ENCODE results near the gene BANF1.

Gene BANF1

DNA sequence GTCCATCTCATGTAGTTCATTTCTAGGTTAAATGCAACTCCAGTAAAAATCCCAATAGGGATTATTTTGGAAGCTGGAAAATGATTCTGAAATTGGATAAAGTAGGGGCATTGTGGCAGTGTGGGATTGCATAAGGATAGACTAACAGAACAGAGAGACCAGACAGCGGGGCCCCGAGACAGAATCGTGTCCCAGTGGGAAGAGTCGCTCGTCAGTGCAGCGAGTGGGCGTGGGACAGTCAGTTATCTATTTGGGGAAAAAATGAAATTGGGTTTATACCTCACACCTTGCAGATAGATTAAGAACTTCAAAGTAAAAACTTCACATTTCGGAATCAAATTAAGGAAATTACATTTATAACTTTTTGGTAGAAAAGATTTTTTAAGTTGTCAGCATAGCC, 30.2 kb upstream of the BANF1 start:
- Histone ChIP-seq H3K27ac (ENCODE audit: low read depth, low read length) (no peak overlapping the region), H3K79me2 (ENCODE audit: control insufficient read depth, low read length) (no peaks in the 10 kb centered on the region), H3K36me3 (ENCODE audit: control insufficient read depth, low read length) (peaks cover 48% of the 10 kb centered on the region), H3K4me3 (ENCODE audit: low read length) (no peak overlapping the region), H3K9me3 (ENCODE audit: control insufficient read depth, insufficient read depth, low read length) (no peaks in the 10 kb centered on the region), H3K9me2 (replicated peaks; ENCODE audit: control insufficient read depth, low read length) (no peaks in the 10 kb centered on the region), H3K4me1 (ENCODE audit: control insufficient read depth, low read length) (no peaks in the 10 kb centered on the region), H3K27me3 (ENCODE audit: control insufficient read depth, low read length) (no peaks in the 10 kb centered on the region), H4K20me1 (ENCODE audit: control insufficient read depth, insufficient read depth, low read depth, low read length) (no peaks in the 10 kb centered on the region; the same call in 1 of the 2 replicates), H3K4me2 (ENCODE audit: low read length) (no peak overlapping the region), H3F3A (ENCODE audit: control insufficient read depth, insufficient read depth) (no peaks in the 10 kb centered on the region)
- TF ChIP-seq, protein P1, sequence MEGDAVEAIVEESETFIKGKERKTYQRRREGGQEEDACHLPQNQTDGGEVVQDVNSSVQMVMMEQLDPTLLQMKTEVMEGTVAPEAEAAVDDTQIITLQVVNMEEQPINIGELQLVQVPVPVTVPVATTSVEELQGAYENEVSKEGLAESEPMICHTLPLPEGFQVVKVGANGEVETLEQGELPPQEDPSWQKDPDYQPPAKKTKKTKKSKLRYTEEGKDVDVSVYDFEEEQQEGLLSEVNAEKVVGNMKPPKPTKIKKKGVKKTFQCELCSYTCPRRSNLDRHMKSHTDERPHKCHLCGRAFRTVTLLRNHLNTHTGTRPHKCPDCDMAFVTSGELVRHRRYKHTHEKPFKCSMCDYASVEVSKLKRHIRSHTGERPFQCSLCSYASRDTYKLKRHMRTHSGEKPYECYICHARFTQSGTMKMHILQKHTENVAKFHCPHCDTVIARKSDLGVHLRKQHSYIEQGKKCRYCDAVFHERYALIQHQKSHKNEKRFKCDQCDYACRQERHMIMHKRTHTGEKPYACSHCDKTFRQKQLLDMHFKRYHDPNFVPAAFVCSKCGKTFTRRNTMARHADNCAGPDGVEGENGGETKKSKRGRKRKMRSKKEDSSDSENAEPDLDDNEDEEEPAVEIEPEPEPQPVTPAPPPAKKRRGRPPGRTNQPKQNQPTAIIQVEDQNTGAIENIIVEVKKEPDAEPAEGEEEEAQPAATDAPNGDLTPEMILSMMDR (IDR thresholded peaks at IDR 0.05; ENCODE audit: low read depth, low read length, poor library complexity, severe bottlenecking): no peak
- no peak for TF ChIP-seq EZH2phosphoT487 (IDR thresholded peaks at IDR 0.05; ENCODE audit: borderline replicate concordance, low read length)

DNA sequence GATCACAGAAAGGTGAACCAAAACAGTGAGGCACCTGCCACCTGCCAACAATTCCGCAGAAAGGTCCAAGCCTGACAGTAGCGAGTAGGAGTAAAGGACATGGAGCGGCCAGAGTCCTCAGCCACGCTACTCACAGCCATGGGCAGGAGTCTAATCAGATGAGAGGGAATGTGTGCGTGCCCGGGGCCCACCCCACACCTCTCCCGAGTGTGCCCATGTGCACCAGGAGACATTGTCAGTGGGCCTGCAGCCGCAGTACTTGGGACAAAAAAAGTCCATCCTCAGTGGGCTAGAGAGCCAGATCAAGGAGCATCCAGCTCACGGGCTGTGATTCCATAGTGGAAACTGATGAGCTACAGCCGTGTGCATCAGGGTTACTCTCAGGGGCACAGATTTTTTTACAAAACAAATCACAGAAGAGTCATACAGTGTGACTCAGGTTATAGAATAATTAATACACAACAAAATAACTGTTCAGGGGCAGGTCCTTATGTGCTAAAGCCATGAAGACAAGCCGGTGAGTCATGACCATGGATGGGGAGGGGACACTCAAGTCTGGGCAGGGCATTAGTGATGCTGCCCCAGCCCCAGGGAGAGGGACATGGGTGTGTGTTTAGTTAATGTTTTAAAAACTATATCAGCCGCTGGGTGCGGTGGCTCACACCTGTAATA, 28.7 kb upstream of the BANF1 start:
- no peak overlapping the region for H3K4me2 ChIP-seq (ENCODE audit: low read length)
- H3K36me3 ChIP-seq (ENCODE audit: control insufficient read depth, low read length): peaks cover 45% of the 10 kb centered on the region
- H3F3A ChIP-seq (ENCODE audit: control insufficient read depth, insufficient read depth): no peaks in the 10 kb centered on the region
- no peaks in the 10 kb centered on the region for H3K27me3 ChIP-seq (ENCODE audit: control insufficient read depth, low read length)
- no peaks in the 10 kb centered on the region for H3K9me3 ChIP-seq (ENCODE audit: control insufficient read depth, insufficient read depth, low read length)
- no peaks in the 10 kb centered on the region for H3K4me1 ChIP-seq (ENCODE audit: control insufficient read depth, low read length)
- no peak overlapping the region for H3K4me3 ChIP-seq (ENCODE audit: low read length)
- no peak overlapping the region for H3K27ac ChIP-seq (ENCODE audit: low read depth, low read length)
- TF ChIP-seq, protein P1 (IDR thresholded peaks at IDR 0.05; ENCODE audit: low read depth, low read length, poor library complexity, severe bottlenecking): no peak
- no peak for TF ChIP-seq EZH2phosphoT487 (IDR thresholded peaks at IDR 0.05; ENCODE audit: borderline replicate concordance, low read length)
- H3K79me2 ChIP-seq (ENCODE audit: control insufficient read depth, low read length): no peaks in the 10 kb centered on the region
- no peaks in the 10 kb centered on the region for H3K9me2 ChIP-seq (replicated peaks; ENCODE audit: control insufficient read depth, low read length)
- no peaks in the 10 kb centered on the region; the same call in 1 of the 2 replicates for H4K20me1 ChIP-seq (ENCODE audit: control insufficient read depth, insufficient read depth, low read depth, low read length)

DNA sequence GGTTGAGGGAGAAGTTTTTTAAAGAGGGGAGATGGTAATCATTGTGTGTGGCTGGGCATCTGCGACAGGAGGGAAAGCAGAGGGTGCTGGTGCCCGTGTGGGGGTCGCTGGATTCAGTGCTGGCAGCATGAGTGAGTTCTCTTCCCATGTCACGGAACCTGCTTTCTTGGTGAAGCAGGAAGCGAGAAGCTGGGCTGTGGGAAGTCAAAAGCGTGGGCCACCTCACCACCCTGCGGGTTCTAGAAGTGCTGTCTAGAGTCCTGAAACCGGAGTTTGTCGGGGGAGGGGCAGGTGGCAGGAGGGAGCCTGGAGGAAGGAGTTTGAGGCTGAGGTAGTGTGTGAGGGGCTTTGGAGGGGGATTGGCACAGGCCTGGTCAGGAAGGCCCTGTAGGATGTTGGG, 26.5 kb upstream of the BANF1 start:
- H3K79me2 ChIP-seq (ENCODE audit: control insufficient read depth, low read length): no peaks in the 10 kb centered on the region
- no peaks in the 10 kb centered on the region for H3K9me3 ChIP-seq (ENCODE audit: control insufficient read depth, insufficient read depth, low read length)
- H3K27me3 ChIP-seq (ENCODE audit: control insufficient read depth, low read length): no peaks in the 10 kb centered on the region
- H3F3A ChIP-seq (ENCODE audit: control insufficient read depth, insufficient read depth): no peaks in the 10 kb centered on the region
- no peaks in the 10 kb centered on the region for H3K4me1 ChIP-seq (ENCODE audit: control insufficient read depth, low read length)
- H3K4me3 ChIP-seq (ENCODE audit: low read length): no peak overlapping the region
- H3K9me2 ChIP-seq (replicated peaks; ENCODE audit: control insufficient read depth, low read length): no peaks in the 10 kb centered on the region
- TF ChIP-seq EZH2phosphoT487 (IDR thresholded peaks at IDR 0.05; ENCODE audit: borderline replicate concordance, low read length): no peak
- TF ChIP-seq, protein P1 (IDR thresholded peaks at IDR 0.05; ENCODE audit: low read depth, low read length, poor library complexity, severe bottlenecking): no peak
- H3K27ac ChIP-seq (ENCODE audit: low read depth, low read length): no peak overlapping the region
- no peak overlapping the region for H3K4me2 ChIP-seq (ENCODE audit: low read length)
- no peaks in the 10 kb centered on the region; the same call in 1 of the 2 replicates for H4K20me1 ChIP-seq (ENCODE audit: control insufficient read depth, insufficient read depth, low read depth, low read length)
- H3K36me3 ChIP-seq (ENCODE audit: control insufficient read depth, low read length): peaks cover 39% of the 10 kb centered on the region
